ENCODE results near the gene FRMD3. TPM values are rescaled to one million over a fixed set of nuclear protein-coding genes. Genes with fewer than 3 reads are reported as not detected.
A peak's percentile ranks its signal among the peaks of the same experiment; 100 is the strongest.

The FRMD3 gene
- total and polyA plus RNA-seq, 7 experiments from 2014 or later = 0.85 to 2.5 (median 0.97) TPM; not detected in 1

DNA sequence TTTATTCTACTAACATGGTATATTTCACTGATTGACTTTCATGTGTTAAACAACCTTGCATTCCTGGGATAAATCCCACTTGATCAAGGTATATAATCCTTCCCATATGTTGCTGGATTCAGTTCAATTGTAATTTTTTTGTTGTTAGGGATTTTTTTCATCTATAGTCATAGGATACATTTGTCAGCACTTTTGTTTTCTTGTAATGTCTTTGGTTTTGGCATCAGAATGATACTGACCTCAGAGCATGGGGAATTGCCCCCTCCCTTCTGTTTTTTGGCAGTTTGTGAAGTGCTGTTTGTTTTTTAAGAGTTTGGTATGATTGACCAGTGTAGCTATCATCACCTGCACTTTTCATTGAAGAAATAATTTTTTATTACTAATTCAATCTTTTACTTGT is 298.5 kb downstream of the FRMD3 start:
- Histone ChIP-seq H3K27ac (ENCODE audit: low read depth, low read length) (no peak overlapping the region), H3K9me3 (ENCODE audit: control insufficient read depth in 2 of 3, low read length in 3 of 3) (no peaks in the 10 kb centered on the region), H3K4me3 (ENCODE audit: low read length) (no peak overlapping the region), H3K4me1 (ENCODE audit: control insufficient read depth in 2 of 2, insufficient read depth in 2 of 2, low read length in 2 of 2) (no peaks in the 10 kb centered on the region), H3K36me3 (ENCODE audit: control insufficient read depth in 2 of 3, insufficient read depth in 3 of 3, low read length in 3 of 3) (no peaks in the 10 kb centered on the region), H3K27me3 (ENCODE audit: control insufficient read depth in 2 of 2, insufficient read depth in 2 of 2, low read length in 2 of 2) (no peaks in the 10 kb centered on the region)
- DNase-seq (no peak), ATAC-seq (no peak)
- ChIA-PET CTCF (no interaction called here), POLR2A (no interaction called here)
- intact Hi-C loops (cut with micrococcal nuclease) = no loop called here
- no peak overlapping the region for H3K27ac Mint-ChIP-seq
- H3K4me3 Mint-ChIP-seq = no peak overlapping the region
- peaks cover 0 to 11% (median 0%) of the 10 kb centered on the region in 5 donors for H3K27me3 Mint-ChIP-seq
- H3K9me3 Mint-ChIP-seq = peaks cover 0 to 6% (median 0%) of the 10 kb centered on the region in 11 donors
- H3K4me1 Mint-ChIP-seq = peaks cover 0 to 4% (median 0%) of the 10 kb centered on the region in 7 donors
- peaks cover 0 to 7% (median 0%) of the 10 kb centered on the region in 5 donors for H3K36me3 Mint-ChIP-seq

DNA sequence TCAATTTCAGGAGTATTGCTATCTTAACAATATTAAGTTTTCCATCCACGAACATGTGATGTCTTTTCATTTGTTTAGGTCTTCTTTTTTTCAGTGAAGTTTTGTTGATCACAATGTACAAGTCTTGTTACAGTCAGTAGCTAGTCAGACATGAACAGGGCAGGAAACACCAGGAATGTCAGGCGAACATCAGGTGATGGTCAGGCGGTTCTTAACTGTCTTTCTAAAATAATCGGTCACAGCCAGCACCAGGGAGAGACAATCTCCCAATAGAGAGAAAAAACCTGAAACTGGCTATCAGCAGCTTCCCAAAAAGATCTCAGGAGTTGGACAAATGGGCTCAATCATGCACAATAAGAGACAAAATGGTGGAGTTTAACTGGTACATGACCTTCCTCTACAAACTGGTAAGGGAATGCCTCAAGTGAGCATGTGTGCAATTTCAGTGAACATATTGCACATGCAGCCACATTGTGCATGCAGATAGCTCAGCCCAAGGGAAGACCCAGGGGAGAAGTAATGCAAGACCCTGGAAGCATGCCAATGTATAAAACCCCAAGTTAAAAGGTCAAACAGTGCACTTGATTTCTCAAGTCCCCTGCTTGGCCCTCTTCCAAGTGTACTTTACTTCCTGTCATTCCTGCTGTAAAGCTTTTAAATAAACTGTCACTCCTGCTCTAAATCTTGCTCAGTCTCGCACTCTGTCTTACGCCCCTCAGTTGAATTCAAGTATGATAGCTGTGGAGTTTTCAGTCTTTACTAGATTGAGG is 299.1 kb downstream of the FRMD3 start:
- POLR2A ChIA-PET = no interaction called here
- CTCF ChIA-PET = no interaction called here
- H3K36me3 Mint-ChIP-seq = peaks cover 0 to 7% (median 0%) of the 10 kb centered on the region in 5 donors
- Histone ChIP-seq H3K27me3 (ENCODE audit: control insufficient read depth in 2 of 2, insufficient read depth in 2 of 2, low read length in 2 of 2) (no peaks in the 10 kb centered on the region), H3K27ac (ENCODE audit: low read depth, low read length) (no peak overlapping the region), H3K4me3 (ENCODE audit: low read length) (no peak overlapping the region), H3K4me1 (ENCODE audit: control insufficient read depth in 2 of 2, insufficient read depth in 2 of 2, low read length in 2 of 2) (no peaks in the 10 kb centered on the region), H3K36me3 (ENCODE audit: control insufficient read depth in 2 of 3, insufficient read depth in 3 of 3, low read length in 3 of 3) (no peaks in the 10 kb centered on the region), H3K9me3 (ENCODE audit: control insufficient read depth in 2 of 3, low read length in 3 of 3) (no peaks in the 10 kb centered on the region)
- DNase-seq (no peak), ATAC-seq (peak; percentile 41)
- no peak overlapping the region for H3K4me3 Mint-ChIP-seq
- H3K27me3 Mint-ChIP-seq = peaks cover 0 to 15% (median 2%) of the 10 kb centered on the region in 5 donors
- intact Hi-C loops (cut with micrococcal nuclease) = no loop called here
- H3K4me1 Mint-ChIP-seq = peaks cover 0 to 4% (median 0%) of the 10 kb centered on the region in 7 donors
- peaks cover 0 to 6% (median 0%) of the 10 kb centered on the region in 11 donors for H3K9me3 Mint-ChIP-seq
- H3K27ac Mint-ChIP-seq = no peak overlapping the region

DNA sequence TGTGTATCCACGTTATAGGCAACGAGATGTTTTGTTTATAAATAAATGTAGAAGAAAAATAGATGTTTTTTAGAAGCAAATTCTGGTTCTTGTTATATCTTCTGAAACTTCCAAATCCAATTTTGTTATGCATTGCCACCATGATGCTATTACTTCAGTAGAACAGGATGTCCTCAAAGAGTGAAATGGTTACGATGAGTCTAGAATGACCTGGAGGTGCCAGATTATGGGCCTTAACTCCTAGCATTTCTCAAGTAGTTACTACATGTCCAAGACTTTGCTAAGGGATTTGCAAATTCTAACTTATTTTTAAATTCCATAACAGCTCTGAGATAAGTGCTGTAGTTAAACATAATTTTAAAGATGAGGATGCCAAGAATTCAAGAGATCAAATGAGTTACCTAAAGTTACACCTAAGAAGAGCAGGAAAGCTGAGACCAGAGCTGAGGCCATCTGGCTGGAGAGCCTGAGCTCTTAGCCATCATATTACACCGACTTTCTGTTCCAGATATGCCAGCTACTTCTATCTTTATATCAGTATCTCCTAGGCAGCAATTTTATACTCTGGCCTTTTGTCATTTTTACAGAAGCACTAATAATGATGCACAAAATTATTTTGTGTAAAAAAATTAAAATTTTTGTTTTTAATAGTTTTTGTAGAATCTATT is 302.0 kb downstream of the FRMD3 start:
- ATAC-seq = no peak
- Mint-ChIP-seq H3K27me3 (peaks cover 0 to 15% (median 2%) of the 10 kb centered on the region in 5 donors), H3K36me3 (no peaks in the 10 kb centered on the region), H3K4me1 (peaks cover 0 to 4% (median 0%) of the 10 kb centered on the region in 7 donors), H3K9me3 (peaks cover 0 to 3% (median 0%) of the 10 kb centered on the region in 11 donors), H3K27ac (no peak overlapping the region), H3K4me3 (no peak overlapping the region)
- intact Hi-C loops (cut with micrococcal nuclease) = no loop called here
- H3K4me1 ChIP-seq (ENCODE audit: control insufficient read depth in 2 of 2, insufficient read depth in 2 of 2, low read length in 2 of 2) = no peaks in the 10 kb centered on the region
- no peaks in the 10 kb centered on the region for H3K9me3 ChIP-seq (ENCODE audit: control insufficient read depth in 2 of 3, low read length in 3 of 3)
- H3K27me3 ChIP-seq (ENCODE audit: control insufficient read depth in 2 of 2, insufficient read depth in 2 of 2, low read length in 2 of 2) = no peaks in the 10 kb centered on the region
- DNase-seq = no peak
- H3K27ac ChIP-seq (ENCODE audit: low read depth, low read length) = no peak overlapping the region
- no peak overlapping the region for H3K4me3 ChIP-seq (ENCODE audit: low read length)
- H3K36me3 ChIP-seq (ENCODE audit: control insufficient read depth in 2 of 3, insufficient read depth in 3 of 3, low read length in 3 of 3) = no peaks in the 10 kb centered on the region
- POLR2A ChIA-PET = no interaction called here
- CTCF ChIA-PET = no interaction called here

GRCh38 chr9:83235526-83235925 is 302.7 kb downstream of the FRMD3 start:
- ChIA-PET POLR2A (no interaction called here), CTCF (no interaction called here)
- Mint-ChIP-seq H3K4me1 (peaks cover 0 to 4% (median 0%) of the 10 kb centered on the region in 7 donors), H3K36me3 (no peaks in the 10 kb centered on the region), H3K4me3 (no peak overlapping the region), H3K27ac (no peak overlapping the region), H3K9me3 (peaks cover 0 to 4% (median 0%) of the 10 kb centered on the region in 11 donors), H3K27me3 (peaks cover 0 to 10% (median 2%) of the 10 kb centered on the region in 5 donors)
- no peak overlapping the region for H3K27ac ChIP-seq (ENCODE audit: low read depth, low read length)
- H3K4me3 ChIP-seq (ENCODE audit: low read length) = no peak overlapping the region
- DNase-seq (no peak), ATAC-seq (no peak)
- no peaks in the 10 kb centered on the region for H3K4me1 ChIP-seq (ENCODE audit: control insufficient read depth in 2 of 2, insufficient read depth in 2 of 2, low read length in 2 of 2)
- intact Hi-C loops (cut with micrococcal nuclease) = no loop called here
- no peaks in the 10 kb centered on the region for H3K36me3 ChIP-seq (ENCODE audit: control insufficient read depth in 2 of 3, insufficient read depth in 3 of 3, low read length in 3 of 3)
- no peaks in the 10 kb centered on the region for H3K27me3 ChIP-seq (ENCODE audit: control insufficient read depth in 2 of 2, insufficient read depth in 2 of 2, low read length in 2 of 2)
- H3K9me3 ChIP-seq (ENCODE audit: control insufficient read depth in 2 of 3, low read length in 3 of 3) = no peaks in the 10 kb centered on the region

- no peak overlapping the region for H3K27ac ChIP-seq (ENCODE audit: low read depth, low read length)
- no peaks in the 10 kb centered on the region for H3K36me3 ChIP-seq (ENCODE audit: control insufficient read depth in 2 of 3, insufficient read depth in 3 of 3, low read length in 3 of 3)
- peaks cover 0 to 10% (median 2%) of the 10 kb centered on the region in 5 donors for H3K27me3 Mint-ChIP-seq
- H3K27ac Mint-ChIP-seq = no peak overlapping the region
- no peaks in the 10 kb centered on the region for H3K9me3 ChIP-seq (ENCODE audit: control insufficient read depth in 2 of 3, low read length in 3 of 3)
- ChIA-PET POLR2A (no interaction called here), CTCF (no interaction called here)
- H3K9me3 Mint-ChIP-seq = peaks cover 0 to 8% (median 0%) of the 10 kb centered on the region in 11 donors
- H3K4me3 ChIP-seq (ENCODE audit: low read length) = no peak overlapping the region
- no peaks in the 10 kb centered on the region for H3K27me3 ChIP-seq (ENCODE audit: control insufficient read depth in 2 of 2, insufficient read depth in 2 of 2, low read length in 2 of 2)
- H3K36me3 Mint-ChIP-seq = no peaks in the 10 kb centered on the region
- no peak for ATAC-seq
- H3K4me1 Mint-ChIP-seq = peaks cover 0 to 2% (median 0%) of the 10 kb centered on the region in 7 donors
- DNase-seq = no peak
- no peaks in the 10 kb centered on the region for H3K4me1 ChIP-seq (ENCODE audit: control insufficient read depth in 2 of 2, insufficient read depth in 2 of 2, low read length in 2 of 2)
- H3K4me3 Mint-ChIP-seq = no peak overlapping the region
- intact Hi-C loops (cut with micrococcal nuclease) = no loop called here
These were observed 303.7 kb downstream of the FRMD3 start for GRCh38 chr9:83234541-83234940.

DNA sequence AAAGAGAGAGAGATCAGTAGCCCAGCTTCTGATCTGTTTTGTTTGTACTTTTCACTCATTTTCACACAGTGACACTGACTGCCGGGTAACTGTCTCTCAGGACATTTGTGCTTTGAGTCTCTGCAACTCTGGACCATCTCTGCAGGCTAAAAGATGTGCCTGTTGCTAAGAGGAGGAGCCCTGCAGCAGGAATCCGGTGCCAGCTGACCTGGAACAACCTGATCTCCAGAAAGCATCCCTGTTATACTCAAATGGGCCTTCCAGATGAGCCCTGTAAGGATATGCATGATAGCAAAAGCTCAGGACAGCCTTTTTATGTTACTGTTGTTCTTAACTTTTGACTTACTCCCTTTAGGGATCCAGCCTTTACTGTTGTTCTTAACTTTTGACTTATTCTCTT is 304.6 kb downstream of the FRMD3 start:
- H3K9me3 ChIP-seq (ENCODE audit: control insufficient read depth in 2 of 3, low read length in 3 of 3) = no peaks in the 10 kb centered on the region
- ATAC-seq = no peak
- no peaks in the 10 kb centered on the region for H3K27me3 ChIP-seq (ENCODE audit: control insufficient read depth in 2 of 2, insufficient read depth in 2 of 2, low read length in 2 of 2)
- ChIA-PET POLR2A (no interaction called here), CTCF (no interaction called here)
- H3K27ac ChIP-seq (ENCODE audit: low read depth, low read length) = no peak overlapping the region
- intact Hi-C loops (cut with micrococcal nuclease) = no loop called here
- H3K36me3 ChIP-seq (ENCODE audit: control insufficient read depth in 2 of 3, insufficient read depth in 3 of 3, low read length in 3 of 3) = no peaks in the 10 kb centered on the region
- Mint-ChIP-seq H3K27ac (no peak overlapping the region), H3K4me1 (no peaks in the 10 kb centered on the region), H3K4me3 (no peak overlapping the region), H3K36me3 (no peaks in the 10 kb centered on the region), H3K9me3 (peaks cover 0 to 8% (median 0%) of the 10 kb centered on the region in 11 donors), H3K27me3 (peaks cover 0 to 14% (median 2%) of the 10 kb centered on the region in 5 donors)
- H3K4me3 ChIP-seq (ENCODE audit: low read length) = no peak overlapping the region
- no peak for DNase-seq
- H3K4me1 ChIP-seq (ENCODE audit: control insufficient read depth in 2 of 2, insufficient read depth in 2 of 2, low read length in 2 of 2) = no peaks in the 10 kb centered on the region
